Neural cell (in vitro differentiated cells): ENCODE results near the gene RTN4RL1. TPM values are rescaled to one million over a fixed set of nuclear protein-coding genes. Genes with fewer than 3 reads are reported as not detected.

Experiments
- H2AFZ ChIP-seq: fragments of 200-600, 300-800 bp; sonication (generic), shearing (Covaris generic); 2 replicates; pipeline ENCODE4 v1.6.0; 2014; ENCODE audit warnings: low read depth, mild to moderate bottlenecking, antibody characterized with exemption, low read length, moderate library complexity
- H3F3A ChIP-seq: fragments of 200-600 bp; shearing (Covaris generic); 2 replicates; pipeline ENCODE4 v1.6.1; 2016; ENCODE audit warnings: mild to moderate bottlenecking, moderate library complexity, mixed read lengths, antibody characterized with exemption, low read length; ENCODE audit not compliant: insufficient read depth, poor library complexity, severe bottlenecking
- H3K27ac ChIP-seq: fragments of 200-600, 300-800 bp; sonication (generic), shearing (Covaris generic); 2 replicates; pipeline ENCODE4 v1.5.1; 2014; ENCODE audit warnings: mild to moderate bottlenecking, low read length, moderate library complexity
- H3K27me3 ChIP-seq: fragments of 300-800, 200-600 bp; sonication (generic), shearing (Covaris generic); 2 replicates; pipeline ENCODE4 v1.6.0; 2014; ENCODE audit warnings: mild to moderate bottlenecking, low read depth, low read length, moderate library complexity; ENCODE audit not compliant: insufficient read depth
- H3K36me3 ChIP-seq: fragments of 300-800, 200-600 bp; sonication (generic), shearing (Covaris generic); 2 replicates; pipeline ENCODE4 v1.5.1; 2014; ENCODE audit warnings: mild to moderate bottlenecking, antibody characterized with exemption, low read length, moderate library complexity; ENCODE audit not compliant: insufficient read depth
- H3K4me2 ChIP-seq: fragments of 300-800, 200-600 bp; sonication (generic), shearing (Covaris generic); 2 replicates; pipeline ENCODE4 v1.6.0; 2014; ENCODE audit warnings: mild to moderate bottlenecking, low read length
- H3K4me3 ChIP-seq: fragments of 300-800, 200-600 bp; sonication (generic), shearing (Covaris generic); 2 replicates; pipeline ENCODE4 v1.5.1; 2014; ENCODE audit warnings: mild to moderate bottlenecking, low read length, moderate library complexity
- H3K79me2 ChIP-seq: fragments of 200-600 bp; shearing (Covaris generic); replicated peaks from 2 replicates; pipeline ENCODE4 v1.6.0; 2014; ENCODE audit warnings: mild to moderate bottlenecking, low read length, moderate library complexity; ENCODE audit not compliant: insufficient read depth
- H3K9ac ChIP-seq: fragments of 300-800, 200-600 bp; sonication (generic), shearing (Covaris generic); 2 replicates; pipeline ENCODE4 v1.6.1; 2016; ENCODE audit warnings: mild to moderate bottlenecking, low read length, mixed read lengths
- H3K9me2 ChIP-seq: fragments of 200-600 bp; shearing (Covaris generic); 2 replicates; pipeline ENCODE4 v1.6.1; 2016; ENCODE audit warnings: mild to moderate bottlenecking, low read length, mixed read lengths; ENCODE audit not compliant: insufficient read depth
- H3K9me3 ChIP-seq: fragments of 200-600, 300-800 bp; sonication (generic), shearing (Covaris generic); 2 replicates; pipeline ENCODE4 v1.6.1; 2016; ENCODE audit warnings: mild to moderate bottlenecking, mixed run types, low read length, moderate library complexity, mixed read lengths
- H4K20me1 ChIP-seq: fragments of 200-600 bp; shearing (Covaris generic); 2 replicates; pipeline ENCODE4 v1.6.1; 2016; ENCODE audit warnings: mild to moderate bottlenecking, mixed run types; ENCODE audit not compliant: insufficient read depth
- EP300 ChIP-seq: fragments of 450-650 bp; conservative IDR thresholded peaks from 2 replicates; pipeline ENCODE4 v1.6.1; 2014; ENCODE audit warnings: antibody characterized with exemption, mild to moderate bottlenecking, moderate library complexity; ENCODE audit not compliant: poor library complexity, severe bottlenecking
- EZH2 ChIP-seq: fragments of 200-600, 300-800 bp; shearing (Covaris generic), sonication (generic); IDR thresholded peaks from 2 replicates; pipeline ENCODE4 v1.6.1; 2014; ENCODE audit warnings: antibody characterized with exemption, low read length, borderline replicate concordance, mild to moderate bottlenecking; ENCODE audit not compliant: insufficient read depth, poor library complexity, severe bottlenecking
- MXI1 ChIP-seq: fragments of 450-650 bp; conservative IDR thresholded peaks from 2 replicates; pipeline ENCODE4 v1.6.1; 2014; ENCODE audit warnings: antibody characterized with exemption, mild to moderate bottlenecking; ENCODE audit not compliant: poor library complexity, severe bottlenecking
- POLR2AphosphoS5 ChIP-seq: IDR thresholded peaks from 2 replicates; pipeline ENCODE4 v1.6.1; 2012
- RAD21 ChIP-seq: fragments of 450-650 bp; conservative IDR thresholded peaks from 2 replicates; pipeline ENCODE4 v1.6.1; 2014; ENCODE audit warnings: antibody characterized with exemption, mild to moderate bottlenecking, moderate library complexity
- SMC3 ChIP-seq: fragments of 450-650 bp; conservative IDR thresholded peaks from 2 replicates; pipeline ENCODE4 v1.6.1; 2014; ENCODE audit warnings: antibody characterized with exemption, mild to moderate bottlenecking, moderate library complexity; ENCODE audit not compliant: poor library complexity
- TAF1 ChIP-seq: IDR thresholded peaks from 2 replicates; pipeline ENCODE4 v1.6.1; 2012; ENCODE audit warnings: low read depth
- polyA plus RNA-seq: library from polyadenylated mRNA; depleted of rRNA; stranded (reverse); fragments of >200 nt; gene quantifications from 2 replicates; pipeline ENCODE4 v1.2.3, GENCODE V29; 2014
- TF ChIP-seq, protein P1 (sequence below): fragments of 450-650 bp; IDR thresholded peaks from 2 replicates; pipeline ENCODE4 v1.5.1; 2014; ENCODE audit warnings: antibody characterized with exemption, mild to moderate bottlenecking, moderate library complexity; ENCODE audit not compliant: poor library complexity, severe bottlenecking
- TF ChIP-seq, protein P2 (sequence below): IDR thresholded peaks from 2 replicates; pipeline ENCODE4 v1.6.1; 2012; ENCODE audit warnings: borderline replicate concordance

RTN4RL1 gene
- polyA plus RNA-seq, 1 donor from 2014 or later = 8.1 TPM

GRCh38 chr17:2027528-2028233 lies 2.5 kb upstream of the RTN4RL1 start:
- Histone ChIP-seq H3K9ac (no peak overlapping the region), H3K9me2 (no peaks in the 10 kb centered on the region), H3K36me3 (no peaks in the 10 kb centered on the region), H3K4me2 (no peak overlapping the region), H4K20me1 (no peaks in the 10 kb centered on the region), H3F3A (no peaks in the 10 kb centered on the region), H3K27ac (no peak overlapping the region), H3K79me2 (no peaks in the 10 kb centered on the region), H3K4me3 (no peak overlapping the region), H3K9me3 (no peaks in the 10 kb centered on the region), H2AFZ (no peak overlapping the region), H3K27me3 (peaks cover 24% of the 10 kb centered on the region)
- TF ChIP-seq EZH2 (no peak), RAD21 (no peak), EP300 (no peak), TAF1 (no peak), MXI1 (no peak), SMC3 (no peak), POLR2AphosphoS5 (no peak)
- TF ChIP-seq, protein P1, sequence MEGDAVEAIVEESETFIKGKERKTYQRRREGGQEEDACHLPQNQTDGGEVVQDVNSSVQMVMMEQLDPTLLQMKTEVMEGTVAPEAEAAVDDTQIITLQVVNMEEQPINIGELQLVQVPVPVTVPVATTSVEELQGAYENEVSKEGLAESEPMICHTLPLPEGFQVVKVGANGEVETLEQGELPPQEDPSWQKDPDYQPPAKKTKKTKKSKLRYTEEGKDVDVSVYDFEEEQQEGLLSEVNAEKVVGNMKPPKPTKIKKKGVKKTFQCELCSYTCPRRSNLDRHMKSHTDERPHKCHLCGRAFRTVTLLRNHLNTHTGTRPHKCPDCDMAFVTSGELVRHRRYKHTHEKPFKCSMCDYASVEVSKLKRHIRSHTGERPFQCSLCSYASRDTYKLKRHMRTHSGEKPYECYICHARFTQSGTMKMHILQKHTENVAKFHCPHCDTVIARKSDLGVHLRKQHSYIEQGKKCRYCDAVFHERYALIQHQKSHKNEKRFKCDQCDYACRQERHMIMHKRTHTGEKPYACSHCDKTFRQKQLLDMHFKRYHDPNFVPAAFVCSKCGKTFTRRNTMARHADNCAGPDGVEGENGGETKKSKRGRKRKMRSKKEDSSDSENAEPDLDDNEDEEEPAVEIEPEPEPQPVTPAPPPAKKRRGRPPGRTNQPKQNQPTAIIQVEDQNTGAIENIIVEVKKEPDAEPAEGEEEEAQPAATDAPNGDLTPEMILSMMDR = no peak
- TF ChIP-seq, protein P2, sequence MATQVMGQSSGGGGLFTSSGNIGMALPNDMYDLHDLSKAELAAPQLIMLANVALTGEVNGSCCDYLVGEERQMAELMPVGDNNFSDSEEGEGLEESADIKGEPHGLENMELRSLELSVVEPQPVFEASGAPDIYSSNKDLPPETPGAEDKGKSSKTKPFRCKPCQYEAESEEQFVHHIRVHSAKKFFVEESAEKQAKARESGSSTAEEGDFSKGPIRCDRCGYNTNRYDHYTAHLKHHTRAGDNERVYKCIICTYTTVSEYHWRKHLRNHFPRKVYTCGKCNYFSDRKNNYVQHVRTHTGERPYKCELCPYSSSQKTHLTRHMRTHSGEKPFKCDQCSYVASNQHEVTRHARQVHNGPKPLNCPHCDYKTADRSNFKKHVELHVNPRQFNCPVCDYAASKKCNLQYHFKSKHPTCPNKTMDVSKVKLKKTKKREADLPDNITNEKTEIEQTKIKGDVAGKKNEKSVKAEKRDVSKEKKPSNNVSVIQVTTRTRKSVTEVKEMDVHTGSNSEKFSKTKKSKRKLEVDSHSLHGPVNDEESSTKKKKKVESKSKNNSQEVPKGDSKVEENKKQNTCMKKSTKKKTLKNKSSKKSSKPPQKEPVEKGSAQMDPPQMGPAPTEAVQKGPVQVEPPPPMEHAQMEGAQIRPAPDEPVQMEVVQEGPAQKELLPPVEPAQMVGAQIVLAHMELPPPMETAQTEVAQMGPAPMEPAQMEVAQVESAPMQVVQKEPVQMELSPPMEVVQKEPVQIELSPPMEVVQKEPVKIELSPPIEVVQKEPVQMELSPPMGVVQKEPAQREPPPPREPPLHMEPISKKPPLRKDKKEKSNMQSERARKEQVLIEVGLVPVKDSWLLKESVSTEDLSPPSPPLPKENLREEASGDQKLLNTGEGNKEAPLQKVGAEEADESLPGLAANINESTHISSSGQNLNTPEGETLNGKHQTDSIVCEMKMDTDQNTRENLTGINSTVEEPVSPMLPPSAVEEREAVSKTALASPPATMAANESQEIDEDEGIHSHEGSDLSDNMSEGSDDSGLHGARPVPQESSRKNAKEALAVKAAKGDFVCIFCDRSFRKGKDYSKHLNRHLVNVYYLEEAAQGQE = no peak

- H3F3A ChIP-seq = no peaks in the 10 kb centered on the region
- peak overlapping the region; percentile 20 for H3K27ac ChIP-seq
- no peaks in the 10 kb centered on the region for H3K9me2 ChIP-seq
- no peaks in the 10 kb centered on the region for H4K20me1 ChIP-seq
- peak overlapping the region; percentile 90 for H3K4me3 ChIP-seq
- no peaks in the 10 kb centered on the region for H3K79me2 ChIP-seq
- no peaks in the 10 kb centered on the region for H3K36me3 ChIP-seq
- H3K9me3 ChIP-seq = no peaks in the 10 kb centered on the region
- peak overlapping the region; percentile 44 for H3K4me2 ChIP-seq
- TF ChIP-seq SMC3 (peak; percentile 81), TAF1 (peak; percentile 9), MXI1 (no peak), RAD21 (peak; percentile 72)
- TF ChIP-seq, protein P2 = no peak
- TF ChIP-seq, protein P1 = peak; percentile 68
- peaks cover 24% of the 10 kb centered on the region for H3K27me3 ChIP-seq
- peak overlapping the region; percentile 33 for H2AFZ ChIP-seq
- H3K9ac ChIP-seq = peak overlapping the region; percentile 69
Observed at GRCh38 chr17:2025622-2026309, 632 bp upstream of the RTN4RL1 start.
